SK-N-SH treated with all-trans-retinoic acid at 6 μM for 48 hours (cell line): Measurements from ENCODE around the gene PIGV.

Experiments used
- ARNTL ChIP-seq: fragments of 450-650 bp; formaldehyde crosslinking; IDR thresholded peaks from 2 replicates; pipeline ENCODE4 v1.5.0; 2020; ENCODE audit warnings: low read depth, mild to moderate bottlenecking, moderate library complexity, borderline replicate concordance
- BACH2 ChIP-seq: fragments of 250-450 bp; sonication (Bioruptor Pico); IDR thresholded peaks from 2 replicates; pipeline ENCODE4 v1.9.0; 2021; ENCODE audit warnings: mild to moderate bottlenecking, borderline replicate concordance
- CREB5 ChIP-seq: fragments of 250-450 bp; sonication (Bioruptor Pico); IDR thresholded peaks from 2 replicates; pipeline ENCODE4 v1.5.1; 2020; ENCODE audit warnings: low read depth, mild to moderate bottlenecking, moderate library complexity
- CSDC2 ChIP-seq: fragments of 250-450 bp; sonication (Bioruptor Pico); IDR thresholded peaks from 2 replicates; pipeline ENCODE4 v1.5.0; 2020; ENCODE audit warnings: mild to moderate bottlenecking, moderate library complexity
- PPARA ChIP-seq: fragments of 250-450 bp; sonication (Bioruptor Pico); IDR thresholded peaks from 2 replicates; pipeline ENCODE4 v1.5.0; 2020; ENCODE audit warnings: mild to moderate bottlenecking, borderline replicate concordance
- RARB ChIP-seq: fragments of 250-450 bp; sonication (Bioruptor Pico); IDR thresholded peaks from 2 replicates; pipeline ENCODE4 v1.8.0; 2021; ENCODE audit warnings: mild to moderate bottlenecking, moderate library complexity
- SNAI2 ChIP-seq: fragments of 250-450 bp; sonication (Bioruptor Pico); IDR thresholded peaks from 2 replicates; pipeline ENCODE4 v1.5.0; 2020; ENCODE audit warnings: mild to moderate bottlenecking, moderate library complexity
- ZC3H10 ChIP-seq: fragments of 250-450 bp; sonication (Bioruptor Pico); IDR thresholded peaks from 2 replicates; pipeline ENCODE4 v1.5.1; 2021; ENCODE audit warnings: mild to moderate bottlenecking, moderate library complexity
- ZFP3 ChIP-seq: fragments of 250-450 bp; sonication (Bioruptor Pico); IDR thresholded peaks from 2 replicates; pipeline ENCODE4 v1.5.0; 2020; ENCODE audit warnings: mild to moderate bottlenecking, moderate library complexity
- ZFP30 ChIP-seq: fragments of 450-650 bp; formaldehyde crosslinking; IDR thresholded peaks from 2 replicates; pipeline ENCODE4 v1.5.0; 2022; ENCODE audit warnings: mild to moderate bottlenecking, moderate library complexity
- ZNF565 ChIP-seq: fragments of 450-650 bp; formaldehyde crosslinking; conservative IDR thresholded peaks from 2 replicates; pipeline ENCODE4 v1.5.0; 2020; ENCODE audit warnings: low read depth, mild to moderate bottlenecking, moderate library complexity
- ZNF70 ChIP-seq: fragments of 450-650 bp; formaldehyde crosslinking; IDR thresholded peaks from 2 replicates; pipeline ENCODE4 v1.5.0; 2020; ENCODE audit warnings: mild to moderate bottlenecking, moderate library complexity
- ZNF8 ChIP-seq: fragments of 450-650 bp; formaldehyde crosslinking; IDR thresholded peaks from 2 replicates; pipeline ENCODE4 v1.5.0; 2020; ENCODE audit warnings: mild to moderate bottlenecking, moderate library complexity
- TF ChIP-seq, protein P1 (sequence below): fragments of 250-450 bp; sonication (Bioruptor Pico); IDR thresholded peaks from 2 replicates; pipeline ENCODE4 v1.8.0; 2020; ENCODE audit warnings: mild to moderate bottlenecking, moderate library complexity, borderline replicate concordance

GRCh38 chr1:26758358-26758757, 29.4 kb upstream of the PIGV start:
- TF ChIP-seq ARNTL (CRISPR knock-in tag) = no peak
- no peak for TF ChIP-seq PPARA (CRISPR knock-in tag)
- no peak for TF ChIP-seq ZFP30
- no peak for TF ChIP-seq SNAI2 (CRISPR knock-in tag)
- TF ChIP-seq, protein P1, sequence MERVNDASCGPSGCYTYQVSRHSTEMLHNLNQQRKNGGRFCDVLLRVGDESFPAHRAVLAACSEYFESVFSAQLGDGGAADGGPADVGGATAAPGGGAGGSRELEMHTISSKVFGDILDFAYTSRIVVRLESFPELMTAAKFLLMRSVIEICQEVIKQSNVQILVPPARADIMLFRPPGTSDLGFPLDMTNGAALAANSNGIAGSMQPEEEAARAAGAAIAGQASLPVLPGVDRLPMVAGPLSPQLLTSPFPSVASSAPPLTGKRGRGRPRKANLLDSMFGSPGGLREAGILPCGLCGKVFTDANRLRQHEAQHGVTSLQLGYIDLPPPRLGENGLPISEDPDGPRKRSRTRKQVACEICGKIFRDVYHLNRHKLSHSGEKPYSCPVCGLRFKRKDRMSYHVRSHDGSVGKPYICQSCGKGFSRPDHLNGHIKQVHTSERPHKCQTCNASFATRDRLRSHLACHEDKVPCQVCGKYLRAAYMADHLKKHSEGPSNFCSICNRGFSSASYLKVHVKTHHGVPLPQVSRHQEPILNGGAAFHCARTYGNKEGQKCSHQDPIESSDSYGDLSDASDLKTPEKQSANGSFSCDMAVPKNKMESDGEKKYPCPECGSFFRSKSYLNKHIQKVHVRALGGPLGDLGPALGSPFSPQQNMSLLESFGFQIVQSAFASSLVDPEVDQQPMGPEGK (CRISPR knock-in tag) = no peak
- no peak for TF ChIP-seq ZNF565
- no peak for TF ChIP-seq CREB5 (CRISPR knock-in tag)
- no peak for TF ChIP-seq ZNF8 (CRISPR knock-in tag)
- no peak for TF ChIP-seq CSDC2 (CRISPR knock-in tag)
- no peak for TF ChIP-seq ZFP3
- TF ChIP-seq RARB (CRISPR knock-in tag) = no peak
- no peak for TF ChIP-seq BACH2
- no peak for TF ChIP-seq ZC3H10
- TF ChIP-seq ZNF70 (CRISPR knock-in tag) = no peak
